ENCODE results near the gene OR1F1.
"Not testable (repeated sequence)": the region's sequence is repeated elsewhere in the genome, so short reads cannot be mapped to it uniquely, and the experiment has no call there.

OR1F1 gene

DNA sequence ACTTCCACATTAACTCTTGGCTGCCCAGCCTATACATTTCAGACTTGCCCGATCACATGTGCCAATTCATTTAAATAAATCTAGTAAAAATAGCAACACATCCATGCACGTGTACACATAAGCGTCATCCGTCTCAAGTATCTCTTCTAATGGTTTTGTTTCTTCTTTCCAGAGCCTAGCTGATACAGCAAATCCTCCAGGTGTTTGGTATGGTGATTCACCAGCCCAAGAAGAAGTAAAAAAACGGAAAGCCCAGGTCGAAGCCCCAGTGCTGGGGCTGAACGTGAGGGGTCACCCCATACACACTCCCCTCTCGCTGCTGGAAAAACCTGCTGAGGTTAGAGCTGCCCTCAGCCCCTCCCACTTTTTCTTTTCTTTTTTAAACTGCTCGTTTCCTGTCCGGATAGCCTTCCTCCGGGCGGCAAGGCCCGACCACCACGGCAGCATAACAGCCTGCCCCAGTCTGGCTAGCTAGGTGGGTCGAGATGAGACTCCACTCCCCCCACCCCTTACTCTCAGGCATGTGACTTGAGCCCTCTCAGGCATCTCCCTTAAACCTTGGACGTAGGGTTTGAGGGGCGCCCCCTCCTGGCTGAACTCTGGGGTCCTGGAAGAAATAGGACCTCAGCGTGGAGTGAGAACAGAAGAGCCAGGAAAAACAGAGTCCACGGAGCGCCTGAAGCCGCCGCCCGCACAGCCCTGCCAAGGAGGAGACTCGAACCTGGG lies 13.9 kb upstream of the OR1F1 start:
- DNase-seq (ENCODE audit: low read depth in 2 of 2): no peak

- DNase-seq (ENCODE audit: low read depth in 2 of 2): no peak
Observed at GRCh38 chr16:3174618-3175148, 13.3 kb upstream of the OR1F1 start.

- no peak for DNase-seq (ENCODE audit: low read depth in 2 of 2)
Observed at GRCh38 chr16:3175157-3176093, 12.6 kb upstream of the OR1F1 start.

- no peak for DNase-seq (ENCODE audit: low read depth in 2 of 2)
Observed at GRCh38 chr16:3179651-3180050, 8.4 kb upstream of the OR1F1 start.

- DNase-seq (ENCODE audit: low read depth in 2 of 2): no peak
Observed at GRCh38 chr16:3180445-3180878, 7.5 kb upstream of the OR1F1 start.

DNA sequence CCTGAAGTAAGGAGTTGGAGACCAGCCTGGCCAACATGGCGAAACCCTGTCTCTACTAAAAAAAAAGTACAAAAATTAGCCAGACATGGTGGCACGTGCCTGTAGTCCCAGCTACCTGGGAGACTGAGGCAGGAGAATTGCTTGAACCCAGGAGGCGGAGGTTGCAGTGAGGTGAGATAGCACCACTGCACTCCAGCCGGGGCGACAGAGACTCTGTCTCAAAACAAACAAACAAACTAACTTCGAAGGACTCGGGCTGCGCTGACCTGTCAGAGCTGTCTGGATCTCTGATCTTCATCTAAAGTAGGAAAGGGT lies 5.8 kb upstream of the OR1F1 start:
- DNase-seq (ENCODE audit: low read depth in 2 of 2): not testable (repeated sequence)

DNA sequence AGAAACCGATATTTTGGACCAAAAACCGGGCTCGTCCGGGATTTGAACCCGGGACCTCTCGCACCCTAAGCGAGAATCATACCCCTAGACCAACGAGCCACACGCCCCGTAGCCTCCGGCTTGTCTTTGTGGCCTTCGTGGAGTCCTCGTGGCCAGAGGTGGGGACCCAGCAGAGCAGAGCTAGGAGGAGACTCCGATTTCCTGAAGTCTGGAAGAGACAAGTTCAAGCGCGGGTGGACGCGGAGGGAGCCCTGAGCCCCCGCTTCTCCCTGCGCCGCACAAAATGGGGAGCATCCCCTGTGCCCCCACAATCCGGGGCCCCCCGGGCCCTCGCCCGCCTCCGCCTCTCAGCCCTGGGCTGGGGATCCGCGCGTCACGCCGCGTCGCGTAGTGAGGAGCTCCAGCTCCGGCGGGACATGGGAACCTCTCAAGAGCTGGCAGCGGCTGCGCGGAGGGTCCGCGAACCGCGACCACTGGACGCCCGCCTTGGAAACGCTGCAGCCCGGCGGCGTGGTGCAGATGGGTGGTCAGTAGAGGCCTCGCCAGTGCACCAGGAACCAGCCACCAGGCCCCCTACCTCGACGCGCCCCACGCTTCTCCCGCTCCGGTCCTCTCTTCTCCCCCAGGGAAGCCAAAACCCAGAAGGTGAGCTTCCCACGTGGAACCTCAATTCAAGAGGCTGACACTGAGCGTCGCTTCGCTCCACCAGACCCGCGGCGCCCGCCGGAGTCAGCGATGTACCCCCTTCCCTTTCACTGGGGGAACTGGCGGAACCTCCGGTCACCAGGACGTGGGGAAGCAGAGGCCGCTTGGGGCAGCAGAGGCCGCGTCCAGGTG lies 5.2 kb upstream of the OR1F1 start:
- no peak for DNase-seq (ENCODE audit: low read depth in 2 of 2)

DNA sequence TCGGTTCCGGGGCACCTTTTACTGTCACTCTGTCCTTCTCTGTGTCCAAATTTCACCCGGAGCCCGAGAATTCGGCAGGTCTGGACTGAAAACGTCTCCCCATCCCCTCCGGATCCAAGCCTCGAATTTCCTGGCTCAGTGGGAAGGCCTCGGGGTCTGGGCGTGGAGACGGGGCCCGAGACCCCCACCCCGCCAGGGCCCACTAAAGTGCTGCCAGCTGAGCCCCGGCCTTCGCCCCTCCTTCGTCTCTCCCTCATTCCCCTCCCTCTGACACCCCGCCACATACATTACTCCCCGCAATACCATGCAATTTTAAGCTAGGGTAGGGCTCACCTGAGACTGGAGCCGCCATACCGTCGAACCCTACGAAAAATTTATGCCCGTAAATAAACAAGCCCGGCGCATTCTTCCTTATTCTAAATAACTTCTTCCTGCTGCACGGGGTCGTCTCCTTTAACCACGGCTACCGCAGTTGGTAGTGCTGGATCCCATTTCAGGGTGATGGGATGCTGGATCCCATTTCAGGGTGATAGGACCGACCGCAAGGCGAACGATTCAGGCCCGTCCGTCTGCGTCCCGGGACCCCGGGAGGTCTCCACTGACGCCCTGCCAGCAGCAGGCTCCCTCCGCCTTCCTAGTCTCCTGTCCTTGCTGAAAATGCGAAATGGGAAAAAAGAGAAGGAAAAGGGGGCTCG lies 4.4 kb upstream of the OR1F1 start:
- no peak for DNase-seq (ENCODE audit: low read depth in 2 of 2)

DNA sequence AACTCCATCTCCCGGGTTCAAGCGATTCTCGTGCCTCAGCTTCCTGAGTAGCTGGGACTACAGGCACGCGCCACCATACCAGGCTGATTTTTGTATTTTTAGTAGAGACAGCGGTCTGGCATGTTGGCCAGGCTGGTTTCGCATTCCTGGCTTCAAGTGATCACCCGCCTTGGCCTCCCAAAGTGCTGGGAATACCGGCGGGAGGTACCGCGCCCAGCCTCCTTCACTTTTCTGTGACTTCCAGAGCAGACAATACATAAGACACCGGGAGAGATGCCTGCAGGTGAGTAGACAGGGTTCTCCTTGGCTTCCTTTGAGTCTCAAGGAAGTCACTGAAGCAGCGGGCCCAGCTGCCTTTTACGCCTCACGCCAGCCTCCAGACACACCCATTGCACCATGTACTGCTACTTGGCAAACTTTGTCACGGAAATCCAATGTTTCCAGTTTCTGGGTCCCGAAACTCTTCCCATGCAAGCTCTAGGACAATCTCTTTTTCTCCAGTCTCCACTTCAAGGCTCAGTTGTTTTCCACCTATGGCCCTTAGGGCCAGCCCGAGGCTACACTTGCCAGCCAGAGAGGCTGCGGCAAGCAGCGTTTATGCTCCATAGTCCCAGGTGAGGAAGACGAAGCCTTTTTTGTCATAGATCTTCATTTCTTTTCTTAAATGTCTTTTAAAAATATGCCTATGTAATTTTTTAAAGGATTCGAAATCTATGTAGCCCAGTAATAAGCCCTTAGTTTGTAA lies 886 bp upstream of the OR1F1 start:
- no peak for DNase-seq (ENCODE audit: low read depth in 2 of 2)

GRCh38 chr16:3188675-3188924 lies 596 bp downstream of the OR1F1 start:
- no peak for DNase-seq (ENCODE audit: low read depth in 2 of 2)

DNA sequence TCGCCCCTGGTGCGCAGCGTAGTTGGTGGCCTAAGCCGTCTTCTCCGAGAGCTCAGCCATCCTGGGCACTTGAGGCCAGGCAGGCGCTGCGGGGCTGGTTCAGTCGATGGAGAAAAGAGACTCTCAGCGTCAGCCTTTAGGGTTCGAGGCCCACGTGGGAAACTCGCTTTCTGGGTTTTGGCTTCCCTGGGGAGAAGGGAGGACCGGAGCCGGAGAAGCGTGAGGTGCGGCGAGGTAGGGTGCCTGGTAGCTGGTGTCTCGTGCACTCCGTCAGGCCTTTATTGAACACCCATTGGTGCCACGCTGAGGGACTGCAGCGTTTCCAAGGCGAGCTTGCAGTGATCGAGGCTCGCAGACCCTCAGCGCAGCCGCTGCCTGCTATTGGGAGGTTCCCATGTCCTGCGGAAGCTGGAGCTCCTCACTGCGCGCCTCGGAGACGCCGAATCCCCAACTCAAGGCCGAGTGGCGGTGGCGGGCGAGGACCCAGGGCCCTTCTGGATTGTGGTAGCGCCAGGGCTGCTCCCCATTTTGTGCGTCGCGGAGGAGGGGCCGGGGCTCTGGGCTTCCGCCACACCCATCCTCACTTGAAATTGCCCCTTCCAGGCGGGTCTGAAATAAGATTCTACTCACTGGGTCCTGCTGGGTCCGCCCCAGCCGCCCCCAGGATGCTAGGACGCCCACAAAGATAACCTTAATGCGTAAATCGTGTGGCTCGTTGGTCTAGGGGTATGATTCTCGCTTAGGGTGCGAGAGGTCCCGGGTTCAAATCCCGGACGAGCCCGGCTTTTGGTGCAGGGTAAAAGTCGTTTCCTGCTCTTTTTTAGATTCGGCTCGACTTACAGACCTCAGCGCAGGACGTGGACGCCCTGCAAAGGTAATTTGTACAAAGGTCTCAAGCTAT lies 1.2 kb downstream of the OR1F1 start:
- no peak for DNase-seq (ENCODE audit: low read depth in 2 of 2)

GRCh38 chr16:3189869-3190268 lies 1.9 kb downstream of the OR1F1 start:
- no peak for DNase-seq (ENCODE audit: low read depth in 2 of 2)

DNA sequence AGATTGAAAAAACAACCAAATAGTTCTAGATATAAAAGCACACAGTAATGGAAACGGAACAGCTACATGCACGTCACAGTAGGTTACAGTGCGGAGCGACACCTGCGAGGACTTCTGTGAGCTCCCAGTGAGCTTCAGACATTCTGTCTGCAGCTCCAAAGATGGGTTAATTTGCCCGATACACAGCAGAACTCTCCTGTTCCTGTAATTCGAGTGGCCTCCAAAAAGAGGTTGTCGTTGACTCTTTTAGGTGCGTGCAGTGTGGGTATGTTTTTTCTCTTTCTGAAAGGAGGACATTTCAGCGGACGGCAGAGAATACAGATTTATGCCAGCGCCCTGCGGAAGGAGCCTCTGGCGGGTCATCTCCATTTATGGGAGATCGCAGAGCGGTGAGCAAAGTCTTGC lies 2.9 kb downstream of the OR1F1 start:
- DNase-seq (ENCODE audit: low read depth in 2 of 2): no peak

- no peak for DNase-seq (ENCODE audit: low read depth in 2 of 2)
Observed at GRCh38 chr16:3192476-3193019, 4.5 kb downstream of the OR1F1 start.

- DNase-seq (ENCODE audit: low read depth in 2 of 2): no peak
Observed at GRCh38 chr16:3193221-3194212, 5.5 kb downstream of the OR1F1 start.

DNA sequence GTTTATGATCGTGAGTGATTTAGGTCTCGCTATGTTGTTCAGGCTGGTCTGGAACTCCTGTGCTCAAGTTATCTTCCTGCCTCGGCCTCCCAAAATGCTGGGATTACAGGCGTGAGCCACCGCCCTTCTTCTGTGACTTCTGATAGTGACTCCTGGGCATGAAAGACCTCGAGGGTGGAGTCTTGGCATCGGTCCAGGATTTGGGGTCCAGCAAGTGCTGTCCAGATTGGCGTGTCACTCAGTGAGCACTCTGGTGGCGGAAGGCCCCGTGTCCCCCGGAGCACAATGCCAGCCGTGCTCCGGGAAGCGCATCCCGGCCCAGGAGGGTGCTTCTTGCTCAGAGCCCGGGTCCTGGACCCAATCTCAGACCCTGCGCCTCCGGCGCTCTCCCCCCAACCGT lies 6.8 kb downstream of the OR1F1 start:
- DNase-seq (ENCODE audit: low read depth in 2 of 2): no peak

- no peak for DNase-seq (ENCODE audit: low read depth in 2 of 2)
Observed at GRCh38 chr16:3195975-3196374, 8.0 kb downstream of the OR1F1 start.

DNA sequence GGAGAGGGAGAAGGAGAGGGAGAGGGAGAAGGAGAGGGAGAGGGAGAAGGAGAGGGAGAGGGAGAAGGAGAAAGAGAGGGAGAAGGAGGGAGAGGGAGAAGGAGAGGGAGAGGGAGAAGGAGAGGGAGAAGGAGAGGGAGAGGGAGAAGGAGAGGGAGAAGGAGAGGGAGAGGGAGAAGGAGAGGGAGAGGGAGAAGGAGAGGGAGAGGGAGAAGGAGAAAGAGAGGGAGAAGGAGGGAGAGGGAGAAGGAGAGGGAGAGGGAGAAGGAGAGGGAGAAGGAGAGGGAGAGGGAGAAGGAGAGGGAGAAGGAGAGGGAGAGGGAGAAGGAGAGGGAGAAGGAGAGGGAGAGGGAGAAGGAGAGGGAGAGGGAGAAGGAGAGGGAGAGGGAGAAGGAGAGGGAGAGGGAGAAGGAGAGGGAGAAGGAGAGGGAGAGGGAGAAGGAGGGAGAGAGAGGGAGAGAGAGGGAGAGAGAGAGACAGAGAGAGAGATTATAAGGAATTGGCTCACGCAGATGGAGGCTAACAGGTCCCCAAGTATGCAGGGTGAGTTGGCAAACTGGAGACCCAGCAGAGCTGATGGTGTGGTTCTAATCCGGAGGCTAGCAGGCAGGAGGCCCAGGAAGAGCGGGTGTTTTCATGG lies 9.8 kb downstream of the OR1F1 start:
- not testable (repeated sequence) for DNase-seq (ENCODE audit: low read depth in 2 of 2)

Data from stimulated activated CD4-positive, alpha-beta T cell treated with anti-CD3 and anti-CD28 coated beads, Interleukin-1b, Interleukin-23, amount 100 ng/mL, for 1 hour (primary cell).